ENCODE results near the gene RAB11FIP2.
"Not testable (repeated sequence)": the region's sequence is repeated elsewhere in the genome, so short reads cannot be mapped to it uniquely, and the experiment has no call there.

RAB11FIP2 gene, protein sequence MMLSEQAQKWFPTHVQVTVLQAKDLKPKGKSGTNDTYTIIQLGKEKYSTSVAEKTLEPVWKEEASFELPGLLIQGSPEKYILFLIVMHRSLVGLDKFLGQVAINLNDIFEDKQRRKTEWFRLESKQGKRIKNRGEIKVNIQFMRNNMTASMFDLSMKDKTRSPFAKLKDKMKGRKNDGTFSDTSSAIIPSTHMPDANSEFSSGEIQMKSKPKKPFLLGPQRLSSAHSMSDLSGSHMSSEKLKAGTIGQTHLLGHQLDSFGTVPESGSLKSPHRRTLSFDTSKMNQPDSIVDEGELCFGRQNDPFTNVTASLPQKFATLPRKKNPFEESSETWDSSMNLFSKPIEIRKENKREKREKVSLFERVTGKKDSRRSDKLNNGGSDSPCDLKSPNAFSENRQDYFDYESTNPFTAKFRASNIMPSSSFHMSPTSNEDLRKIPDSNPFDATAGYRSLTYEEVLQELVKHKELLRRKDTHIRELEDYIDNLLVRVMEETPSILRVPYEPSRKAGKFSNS

DNA sequence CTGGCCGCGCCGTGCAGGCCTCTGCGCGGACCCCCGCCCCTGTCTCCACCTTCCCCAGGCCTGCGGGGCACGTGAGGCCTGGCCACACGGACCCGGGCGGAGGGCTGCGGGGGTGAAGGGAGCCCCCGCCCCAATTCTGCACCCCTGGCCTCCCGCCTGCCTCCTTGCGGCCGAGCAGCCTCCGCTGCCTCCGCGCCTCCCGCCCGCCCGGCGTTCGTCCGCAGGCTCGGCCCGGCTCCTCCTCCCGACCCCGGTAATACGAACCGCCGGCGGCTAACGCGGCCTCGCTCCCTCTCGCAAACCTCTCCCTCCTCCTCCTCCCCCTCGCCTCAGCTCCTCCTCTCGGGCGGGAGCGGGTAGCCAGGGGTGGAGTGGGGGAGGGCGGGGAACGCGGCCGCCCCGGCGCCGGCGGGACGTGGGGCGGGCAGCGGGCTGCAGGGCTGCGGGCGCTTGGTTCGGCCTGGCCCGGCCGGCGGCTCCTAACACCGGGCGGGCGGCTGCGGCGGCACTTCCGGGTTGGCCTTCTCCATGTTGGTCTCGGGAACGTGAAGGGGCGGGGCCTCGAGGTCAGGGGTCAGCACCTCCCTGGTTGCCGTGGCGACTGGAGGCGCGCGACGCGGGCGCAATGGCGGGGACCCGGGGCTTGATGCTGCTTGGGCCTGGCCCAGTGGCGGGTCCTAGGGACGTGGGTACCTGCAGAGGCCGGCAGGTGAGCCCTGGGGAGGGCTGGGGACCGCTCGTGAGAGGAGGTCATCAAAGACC lies at the start of gene RAB11FIP2:
RAB11FIP2 (minus strand) TSS at position 547 of the 762 bp plus-strand sequence. CDS start 778 bp downstream, outside the sequence.
- in situ Hi-C loops (cut with HindIII; ENCODE audit: low pct_ligation_motif_present, low pct_unique_long_range_greater_than_20kb, low sequenced_read_pairs) = no loop called here
- DNase-seq = peak; percentile 93

DNA sequence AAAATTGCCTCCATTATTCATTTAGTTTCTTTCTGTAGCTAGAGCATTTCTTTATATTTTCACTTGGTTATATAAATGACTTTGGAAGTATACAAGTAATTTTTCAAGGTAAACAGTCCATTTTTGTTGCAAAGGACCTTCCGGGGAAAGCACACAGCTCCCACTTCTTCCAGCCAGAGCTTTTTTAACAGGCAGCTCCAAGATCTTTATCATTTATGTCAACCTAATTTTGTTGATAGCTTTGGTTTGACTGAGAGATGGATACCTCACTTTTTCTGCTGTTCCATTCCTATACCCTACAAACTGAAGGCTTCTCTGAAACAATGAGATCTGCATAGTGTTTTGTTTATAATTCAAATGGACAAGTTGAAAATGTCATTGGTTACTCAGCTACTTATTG lies 49.3 kb upstream of the RAB11FIP2 start:
- in situ Hi-C loops (cut with HindIII; ENCODE audit: low pct_ligation_motif_present, low pct_unique_long_range_greater_than_20kb, low sequenced_read_pairs) = no loop called here
- no peak for DNase-seq

DNA sequence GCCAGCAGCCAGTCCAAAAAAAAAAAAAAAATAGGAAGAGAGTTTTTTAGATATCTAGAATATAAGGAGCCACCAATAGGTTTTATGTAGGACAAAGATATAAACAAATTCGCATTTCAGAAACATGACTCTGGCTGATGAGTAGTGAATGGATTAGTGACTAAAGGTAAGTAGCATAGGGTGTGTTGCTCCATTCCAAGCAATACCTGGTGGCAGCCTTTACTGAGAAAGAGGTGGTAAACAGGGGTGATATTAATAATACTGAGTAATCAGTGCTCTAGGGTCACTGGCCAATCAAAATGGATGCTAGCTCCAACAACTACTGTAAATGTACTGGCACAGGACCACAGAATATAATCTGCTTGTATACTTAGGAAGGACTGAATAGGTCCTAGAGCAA lies 45.5 kb upstream of the RAB11FIP2 start:
- in situ Hi-C loops (cut with HindIII; ENCODE audit: low pct_ligation_motif_present, low pct_unique_long_range_greater_than_20kb, low sequenced_read_pairs) = no loop called here
- no peak for DNase-seq

DNA sequence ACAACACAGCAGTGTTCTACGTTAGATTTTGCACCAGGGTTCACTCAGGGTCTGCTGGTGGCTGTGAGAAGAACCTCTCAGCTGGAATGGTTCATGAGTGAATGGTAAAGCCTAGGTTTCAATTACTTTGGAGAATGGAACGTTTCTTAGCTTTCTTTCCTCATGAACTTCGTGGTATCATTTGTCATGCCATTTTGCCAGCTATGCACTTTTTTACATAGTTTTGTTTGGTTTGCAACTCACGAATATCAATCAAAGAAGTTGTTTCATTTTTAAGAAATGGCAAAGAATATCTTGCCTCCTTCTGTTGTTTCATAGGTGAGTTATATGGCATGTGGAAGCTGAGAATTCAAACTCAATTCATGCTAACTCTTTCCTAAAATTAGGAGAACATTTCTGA lies 34.1 kb upstream of the RAB11FIP2 start:
- in situ Hi-C loops (cut with HindIII; ENCODE audit: low pct_ligation_motif_present, low pct_unique_long_range_greater_than_20kb, low sequenced_read_pairs) = no loop called here
- DNase-seq = no peak

DNA sequence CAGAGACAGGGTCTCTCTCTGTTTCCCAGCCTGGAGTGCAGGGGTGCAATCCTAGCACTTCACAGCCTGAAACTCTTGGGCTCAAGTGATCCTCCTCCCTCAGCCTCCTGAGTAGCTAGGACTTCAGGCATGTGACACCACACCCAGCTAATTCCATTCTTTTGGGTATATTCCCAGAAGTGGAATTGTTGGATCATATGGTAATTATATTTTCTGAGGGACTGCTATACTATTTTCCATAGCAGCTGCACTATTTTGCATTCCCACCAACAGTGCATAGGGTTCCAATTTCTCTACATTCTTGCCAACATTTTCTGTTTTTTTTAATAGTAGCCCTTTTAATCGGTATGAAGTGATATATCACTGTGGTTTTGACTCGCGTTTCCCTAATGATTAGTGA lies 30.0 kb upstream of the RAB11FIP2 start:
- in situ Hi-C loops (cut with HindIII; ENCODE audit: low pct_ligation_motif_present, low pct_unique_long_range_greater_than_20kb, low sequenced_read_pairs) = no loop called here
- DNase-seq = no peak

DNA sequence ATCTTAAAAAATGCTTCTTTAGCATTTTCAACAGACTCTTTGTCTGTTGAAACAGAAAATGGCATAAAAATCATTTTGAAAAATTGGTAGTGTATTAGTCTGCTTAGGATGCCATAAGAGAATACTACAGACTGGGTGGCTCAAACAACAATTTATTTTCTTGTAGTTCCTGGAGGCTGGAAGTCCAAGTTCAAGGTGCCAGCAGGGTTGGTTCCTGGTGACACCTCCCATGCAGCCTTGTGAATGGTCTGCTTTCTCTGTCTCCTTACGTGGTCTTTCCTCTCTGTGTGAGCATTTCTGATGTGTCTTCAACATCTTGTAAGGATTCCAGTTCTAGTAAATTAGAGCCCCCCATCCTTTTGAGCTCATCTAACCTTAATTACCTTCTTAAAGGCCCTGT lies 26.1 kb upstream of the RAB11FIP2 start:
- DNase-seq = no peak
- in situ Hi-C loops (cut with HindIII; ENCODE audit: low pct_ligation_motif_present, low pct_unique_long_range_greater_than_20kb, low sequenced_read_pairs) = no loop called here

DNA sequence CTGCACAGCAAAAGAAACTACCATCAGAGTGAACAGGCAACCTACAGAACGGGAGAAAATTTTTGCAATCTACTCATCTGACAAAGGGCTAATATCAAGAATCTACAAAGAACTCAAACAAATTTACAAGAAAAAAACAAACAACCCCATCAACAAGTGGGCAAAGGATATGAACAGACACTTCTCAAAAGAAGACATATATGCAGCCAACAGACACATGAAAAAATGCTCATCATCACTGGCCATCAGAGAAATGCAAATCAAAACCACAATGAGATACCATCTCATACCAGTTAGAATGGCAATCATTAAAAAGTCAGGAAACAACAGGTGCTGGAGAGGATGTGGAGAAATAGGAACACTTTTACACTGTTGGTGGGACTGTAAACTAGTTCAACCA lies 20.6 kb upstream of the RAB11FIP2 start:
- DNase-seq; in situ Hi-C loops (cut with HindIII; ENCODE audit: low pct_ligation_motif_present, low pct_unique_long_range_greater_than_20kb, low sequenced_read_pairs): not testable (repeated sequence)

DNA sequence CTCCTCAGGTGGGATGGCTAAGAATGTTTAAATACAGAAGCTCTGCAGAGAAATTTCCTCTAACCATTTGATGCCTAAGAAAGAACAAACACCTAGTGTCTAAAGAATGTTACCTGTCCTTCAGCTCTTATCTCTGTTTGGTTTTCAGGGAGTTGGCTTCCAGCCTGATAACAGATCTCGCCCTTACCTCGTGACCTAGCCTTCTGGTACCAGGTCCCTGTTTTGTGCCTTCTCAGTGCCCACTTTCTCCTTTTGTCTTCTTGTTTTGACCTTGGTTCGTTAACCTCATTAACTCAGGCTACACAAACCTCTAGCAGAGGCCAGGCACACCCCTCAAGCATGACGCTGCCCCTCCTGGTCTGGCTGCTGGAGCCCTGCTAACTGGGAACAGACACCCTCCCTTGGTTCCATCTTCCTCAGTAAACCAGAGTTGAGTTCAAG lies 16.1 kb upstream of the RAB11FIP2 start:
- in situ Hi-C loops (cut with HindIII; ENCODE audit: low pct_ligation_motif_present, low pct_unique_long_range_greater_than_20kb, low sequenced_read_pairs) = no loop called here

DNA sequence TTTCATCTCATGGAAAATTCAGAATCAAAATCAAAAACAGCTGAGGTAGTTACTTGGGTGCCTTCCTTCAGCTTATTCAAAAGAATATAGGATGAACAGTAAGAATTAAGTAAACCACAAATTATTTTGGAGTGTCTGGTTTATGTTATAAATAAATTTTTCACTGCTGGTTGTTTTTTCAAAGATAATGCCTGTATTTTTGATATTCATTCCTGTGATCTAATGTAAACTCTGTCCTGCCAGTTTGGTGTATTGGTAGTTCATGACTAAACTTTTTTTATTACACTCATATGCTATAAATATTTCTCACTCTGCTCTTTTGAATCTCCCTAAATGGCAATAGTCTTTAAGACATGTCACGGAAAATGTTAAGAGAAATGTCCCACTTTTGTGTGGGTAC lies 11.6 kb upstream of the RAB11FIP2 start:
- no peak for DNase-seq
- in situ Hi-C loops (cut with HindIII; ENCODE audit: low pct_ligation_motif_present, low pct_unique_long_range_greater_than_20kb, low sequenced_read_pairs) = no loop called here

More for the DNA sequence above, 16.1 kb upstream of the RAB11FIP2 start:
- no peak for DNase-seq

DNA sequence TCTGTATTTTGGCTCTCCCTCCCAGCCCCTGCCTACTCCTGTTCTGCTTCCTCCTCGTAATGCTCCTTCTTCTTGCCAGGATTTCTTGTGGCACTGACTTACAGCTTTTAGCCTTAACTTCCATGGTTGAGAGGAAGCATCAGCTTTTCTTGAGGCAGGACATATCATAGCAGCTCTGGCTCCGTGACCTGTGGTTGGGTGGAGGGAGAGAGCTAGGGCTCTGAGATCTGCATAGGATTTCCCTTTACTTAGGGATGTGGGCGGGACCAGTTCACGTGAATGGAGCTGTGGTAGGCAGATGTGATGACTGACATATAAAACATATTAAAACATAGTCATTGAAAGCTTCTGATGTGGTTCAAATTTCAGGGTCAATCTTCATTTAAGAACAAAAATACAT lies 10.6 kb upstream of the RAB11FIP2 start:
- in situ Hi-C loops (cut with HindIII; ENCODE audit: low pct_ligation_motif_present, low pct_unique_long_range_greater_than_20kb, low sequenced_read_pairs) = no loop called here
- DNase-seq = no peak

DNA sequence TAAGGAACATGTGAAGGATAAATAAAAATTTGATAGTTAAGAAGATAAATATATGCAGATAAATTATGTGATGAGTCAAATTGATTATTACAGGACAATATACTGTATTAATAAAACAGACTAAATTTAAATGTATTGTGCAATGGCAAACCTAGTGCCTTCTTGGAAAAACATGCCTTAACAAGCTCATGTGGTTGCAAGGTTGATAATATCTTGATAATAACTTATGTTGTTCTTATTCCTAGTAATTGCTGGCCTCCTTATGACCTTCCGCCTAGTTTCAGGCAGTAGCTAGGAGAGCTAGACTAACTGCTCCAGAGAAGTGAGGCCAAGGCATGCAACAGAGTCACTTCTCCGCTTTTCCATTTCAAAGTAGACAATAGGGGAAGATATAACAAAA lies 7.6 kb upstream of the RAB11FIP2 start:
- no peak for DNase-seq
- in situ Hi-C loops (cut with HindIII; ENCODE audit: low pct_ligation_motif_present, low pct_unique_long_range_greater_than_20kb, low sequenced_read_pairs) = no loop called here

DNA sequence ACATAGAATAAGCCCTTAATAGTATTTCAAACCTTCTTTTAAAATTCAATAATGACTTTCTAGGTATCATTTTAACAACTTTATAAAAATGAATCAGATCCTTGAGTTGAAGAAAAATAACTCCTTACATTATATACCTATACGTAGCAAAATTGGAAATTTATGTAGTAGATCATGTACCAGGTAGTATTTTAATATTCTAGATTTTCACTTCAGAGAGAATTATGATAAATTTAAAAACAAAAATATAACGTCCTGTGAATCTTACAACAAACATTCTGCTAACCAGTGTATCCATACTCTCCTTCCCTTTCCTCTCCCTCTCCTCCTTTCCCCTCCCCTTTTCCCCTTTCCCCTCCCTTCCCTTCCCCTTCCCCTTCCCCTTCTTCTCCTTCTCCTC lies 6.1 kb upstream of the RAB11FIP2 start:
- in situ Hi-C loops (cut with HindIII; ENCODE audit: low pct_ligation_motif_present, low pct_unique_long_range_greater_than_20kb, low sequenced_read_pairs) = no loop called here
- DNase-seq = no peak

DNA sequence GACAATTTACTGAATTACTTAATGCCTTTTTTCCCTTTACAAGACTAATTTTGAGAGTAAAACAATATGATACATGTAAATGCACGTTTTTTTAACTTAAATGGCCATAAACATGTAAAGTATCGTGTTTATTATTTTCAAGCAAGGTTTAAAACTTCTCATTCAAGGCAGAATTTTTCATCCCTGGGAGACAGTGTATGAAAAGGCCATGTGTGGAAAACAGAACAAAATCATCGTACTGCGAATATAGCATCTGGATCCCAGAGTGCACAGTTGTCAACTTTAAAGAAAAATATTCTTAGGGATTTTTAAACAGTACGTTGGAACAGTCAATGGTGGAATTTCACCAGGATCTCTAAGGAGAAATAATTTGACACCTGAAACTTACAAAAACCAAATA lies 1.1 kb upstream of the RAB11FIP2 start:
- DNase-seq = no peak
- in situ Hi-C loops (cut with HindIII; ENCODE audit: low pct_ligation_motif_present, low pct_unique_long_range_greater_than_20kb, low sequenced_read_pairs) = no loop called here

DNA sequence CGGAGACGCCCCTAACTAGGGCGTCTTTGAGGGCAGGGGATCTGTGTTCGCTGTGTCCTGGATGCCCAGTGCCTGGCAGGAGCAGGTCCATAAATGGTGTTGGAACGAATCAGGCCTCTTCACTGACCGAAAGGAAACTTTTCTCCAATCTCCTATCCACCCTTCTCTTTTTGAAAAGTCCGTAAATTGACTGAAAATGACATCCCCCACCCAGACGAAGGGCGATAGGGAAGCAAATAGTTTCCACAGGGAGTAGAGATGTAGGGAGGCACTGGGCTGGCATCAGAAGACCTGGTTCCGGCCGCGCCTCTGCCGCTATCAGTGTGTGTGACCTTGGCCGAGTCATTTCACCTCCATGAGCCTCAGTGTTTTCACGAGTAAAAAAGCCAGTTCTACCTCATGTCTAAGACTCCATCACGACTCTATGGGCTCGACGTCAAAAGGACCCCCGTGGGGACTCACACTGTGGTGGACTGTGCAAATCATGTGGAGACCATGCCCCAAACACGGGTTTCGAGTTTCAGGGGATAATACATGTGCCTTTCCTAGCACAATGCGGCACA lies 497 bp upstream of the RAB11FIP2 start:
- DNase-seq = no peak
- in situ Hi-C loops (cut with HindIII; ENCODE audit: low pct_ligation_motif_present, low pct_unique_long_range_greater_than_20kb, low sequenced_read_pairs) = no loop called here

DNA sequence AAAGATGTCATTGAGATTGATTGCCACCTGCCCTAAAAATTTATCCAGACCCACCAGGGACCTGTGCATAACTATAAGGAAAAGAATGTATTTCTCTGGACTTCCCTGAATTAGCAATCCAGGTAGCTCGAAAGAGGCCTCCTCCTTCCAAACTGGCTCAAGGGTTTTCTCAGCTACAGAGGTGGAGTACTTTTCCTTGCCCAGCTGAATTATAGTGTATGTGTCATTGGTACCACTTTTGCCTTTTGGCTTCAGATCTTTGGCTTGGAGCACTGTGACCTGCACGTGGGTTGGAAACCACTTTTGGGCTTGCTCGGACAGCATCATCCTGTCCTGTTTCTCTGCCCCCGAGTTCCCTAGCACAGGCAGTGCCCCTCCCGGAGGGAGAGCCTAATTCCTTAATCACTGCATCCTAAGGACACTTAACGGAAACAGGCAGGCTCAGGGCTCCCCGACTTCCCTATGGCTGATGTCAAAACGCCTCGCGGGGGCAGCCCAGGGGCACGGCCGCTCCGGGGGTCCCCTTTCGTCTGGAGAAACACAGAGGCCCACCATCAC lies 825 bp downstream of the RAB11FIP2 start:
- DNase-seq = peak; percentile 47
- in situ Hi-C loops (cut with HindIII; ENCODE audit: low pct_ligation_motif_present, low pct_unique_long_range_greater_than_20kb, low sequenced_read_pairs) = no loop called here

DNA sequence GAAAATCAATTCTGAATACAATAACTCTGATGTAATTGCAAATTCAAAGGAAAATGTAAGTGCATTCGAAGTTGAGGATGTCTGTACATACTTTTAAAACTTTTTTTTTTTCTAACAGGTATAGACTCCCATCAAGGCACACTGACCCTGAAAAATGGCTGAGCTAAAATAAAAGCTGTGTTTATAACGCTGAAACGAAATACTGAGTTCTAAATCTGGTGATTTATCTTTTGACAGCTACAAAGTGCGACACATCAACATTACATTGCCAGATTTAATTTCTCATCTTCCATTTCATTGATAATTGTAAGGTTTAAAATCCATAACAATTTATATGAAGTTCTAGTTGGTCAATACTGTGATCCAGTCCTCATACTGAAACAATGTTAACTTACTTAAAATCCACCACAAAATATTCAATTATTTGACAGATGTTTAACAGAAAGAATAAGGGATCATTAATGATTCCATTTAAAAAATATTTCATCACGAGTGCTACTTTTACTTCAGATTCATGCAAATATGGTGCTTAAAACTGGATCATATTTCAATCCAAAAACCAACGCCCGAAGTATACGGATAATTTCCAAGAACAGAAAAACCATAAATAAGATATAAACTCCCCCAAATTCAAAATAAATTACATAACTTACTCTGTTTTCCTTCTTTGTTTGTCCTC lies 1.4 kb downstream of the RAB11FIP2 start:
- in situ Hi-C loops (cut with HindIII; ENCODE audit: low pct_ligation_motif_present, low pct_unique_long_range_greater_than_20kb, low sequenced_read_pairs) = no loop called here
- no peak for DNase-seq

DNA sequence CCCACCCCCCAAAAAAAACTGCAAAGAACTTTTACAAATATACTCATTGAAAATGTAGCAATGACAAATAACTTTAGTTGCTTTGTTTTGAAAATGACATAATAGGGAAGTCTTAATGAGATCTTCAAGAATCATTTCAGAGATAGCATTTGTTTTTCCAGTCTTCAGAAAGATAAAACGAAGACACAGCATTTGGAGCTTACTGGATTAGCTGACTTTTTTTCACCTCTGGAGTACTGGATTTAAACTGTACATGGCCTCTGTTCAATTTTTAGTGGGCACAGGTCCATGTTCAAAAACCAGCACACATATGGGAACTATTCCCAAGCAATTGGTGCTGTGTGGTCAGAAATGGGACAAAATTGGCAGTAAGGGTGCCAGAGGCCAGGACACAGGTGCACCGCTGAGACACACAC lies 3.9 kb downstream of the RAB11FIP2 start:
- in situ Hi-C loops (cut with HindIII; ENCODE audit: low pct_ligation_motif_present, low pct_unique_long_range_greater_than_20kb, low sequenced_read_pairs) = no loop called here

DNA sequence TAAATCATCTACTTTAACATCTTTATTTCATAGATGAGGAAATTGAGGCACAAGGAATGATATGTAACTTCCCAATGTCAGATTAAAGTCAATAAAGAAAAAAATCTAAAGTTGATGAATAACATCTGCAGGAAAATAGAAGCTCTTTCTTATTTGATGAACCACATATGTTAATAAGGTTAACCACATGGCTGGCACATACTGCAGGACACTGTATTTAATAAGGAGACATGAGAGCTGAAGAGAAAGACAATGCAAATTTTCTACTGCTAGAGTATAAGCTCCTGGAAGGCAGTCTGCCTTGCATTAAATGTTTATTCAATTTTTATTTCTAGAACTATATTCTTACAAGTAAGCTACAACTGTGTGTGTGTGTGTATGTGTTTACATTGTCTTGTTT lies 4.4 kb downstream of the RAB11FIP2 start:
- no peak for DNase-seq
- in situ Hi-C loops (cut with HindIII; ENCODE audit: low pct_ligation_motif_present, low pct_unique_long_range_greater_than_20kb, low sequenced_read_pairs) = no loop called here

More for the DNA sequence above, 3.9 kb downstream of the RAB11FIP2 start:
- no peak for DNase-seq
